Effector memory CD4-positive, alpha-beta T cell (primary cell): ENCODE measurements around the gene DDX39A.

ENCODE experiments used
- DNase-seq, 3 donors: peaks; one replicate each; pipeline ENCODE4 v3.0.0-alpha.2; 2020
- H3K27ac ChIP-seq: 2 replicates; pipeline ENCODE4 v1.7.0; 2013; ENCODE audit warnings: mild to moderate bottlenecking, low read length, moderate library complexity; ENCODE audit not compliant: insufficient read depth, poor library complexity, severe bottlenecking
- H3K27me3 ChIP-seq: replicated peaks from 2 replicates; pipeline ENCODE4 v1.7.0; 2013; ENCODE audit warnings: mild to moderate bottlenecking, low read length; ENCODE audit not compliant: insufficient read depth, control insufficient read depth, poor library complexity, severe bottlenecking
- H3K36me3 ChIP-seq: 2 replicates; pipeline ENCODE4 v1.7.0; 2013; ENCODE audit warnings: mild to moderate bottlenecking, low read length, moderate library complexity; ENCODE audit not compliant: control insufficient read depth, insufficient read depth
- H3K4me1 ChIP-seq: 2 replicates; pipeline ENCODE4 v1.7.0; 2013; ENCODE audit warnings: low read length, mild to moderate bottlenecking; ENCODE audit not compliant: control insufficient read depth, insufficient read depth, poor library complexity, severe bottlenecking
- H3K4me3 ChIP-seq: 2 replicates; pipeline ENCODE4 v1.7.0; 2013; ENCODE audit warnings: low read length, low read depth, mild to moderate bottlenecking; ENCODE audit not compliant: insufficient read depth, poor library complexity, severe bottlenecking
- H3K9me3 ChIP-seq: 2 replicates; pipeline ENCODE4 v1.7.0; 2013; ENCODE audit warnings: mild to moderate bottlenecking, low read length, moderate library complexity; ENCODE audit not compliant: control insufficient read depth

DDX39A gene

DNA sequence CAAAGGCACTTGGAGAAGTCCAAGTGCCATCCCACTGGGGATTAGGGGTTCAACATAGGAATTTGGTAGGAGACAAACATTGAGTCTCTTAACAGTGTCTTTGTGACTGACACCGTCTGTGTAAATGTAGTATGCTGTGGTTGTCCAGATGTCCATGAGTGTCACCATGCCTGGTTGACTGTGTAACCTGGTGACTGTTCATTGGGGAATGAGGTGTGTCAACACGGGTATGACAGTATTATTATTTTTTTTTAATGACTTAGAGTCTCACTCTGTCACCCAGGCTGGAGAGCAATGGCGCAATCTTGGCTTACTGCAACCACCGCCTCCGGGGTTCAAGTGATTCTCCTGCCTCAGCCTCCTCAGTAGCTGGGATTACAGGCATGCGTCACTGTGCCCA is 30.2 kb upstream of the DDX39A start:
- DNase-seq, result no peak
- H3K27me3 ChIP-seq, result no peaks in the 10 kb centered on the region
- no peak overlapping the region for H3K4me3 ChIP-seq
- peaks cover 81% of the 10 kb centered on the region for H3K36me3 ChIP-seq
- H3K4me1 ChIP-seq, result no peaks in the 10 kb centered on the region
- no peak overlapping the region for H3K27ac ChIP-seq
- no peaks in the 10 kb centered on the region for H3K9me3 ChIP-seq

DNA sequence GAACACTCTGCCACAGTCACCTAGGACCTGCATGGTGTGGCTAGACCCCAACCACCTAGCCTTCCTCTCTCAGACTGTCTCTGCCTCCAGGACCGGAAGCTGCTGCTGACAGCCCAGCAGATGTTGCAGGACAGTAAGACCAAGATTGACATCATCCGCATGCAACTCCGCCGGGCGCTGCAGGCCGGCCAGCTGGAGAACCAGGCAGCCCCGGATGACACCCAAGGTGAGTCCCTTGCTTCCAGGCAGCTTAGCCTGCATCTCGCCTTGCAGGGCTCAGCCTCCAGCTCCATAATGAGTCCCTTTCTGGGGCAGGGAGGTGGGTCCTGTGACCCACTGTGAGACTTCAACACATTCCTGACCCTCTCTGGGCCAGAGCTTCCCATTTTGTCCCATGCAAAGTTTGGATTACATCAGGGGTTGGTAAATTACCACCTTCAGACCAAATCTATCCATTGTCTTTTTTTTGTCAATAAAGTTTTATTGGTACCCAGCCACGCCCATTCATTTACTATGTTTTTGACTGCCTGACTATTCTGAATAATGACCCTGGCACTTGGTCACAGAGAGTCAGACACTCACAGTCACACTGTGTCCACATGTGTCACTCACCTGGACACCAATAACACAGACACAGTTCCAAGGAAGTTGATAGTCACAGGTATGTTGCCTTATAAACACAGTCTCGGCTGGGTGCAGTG is 27.3 kb upstream of the DDX39A start:
- no peak for DNase-seq
- H3K36me3 ChIP-seq, result peaks cover 87% of the 10 kb centered on the region

GRCh38 chr19:14443632-14444216 is 24.6 kb upstream of the DDX39A start:
- H3K4me1 ChIP-seq, result peaks cover 26% of the 10 kb centered on the region
- H3K4me3 ChIP-seq, result no peak overlapping the region
- H3K36me3 ChIP-seq, result peaks cover 62% of the 10 kb centered on the region
- no peak overlapping the region for H3K27ac ChIP-seq
- no peaks in the 10 kb centered on the region for H3K9me3 ChIP-seq
- no peaks in the 10 kb centered on the region for H3K27me3 ChIP-seq
- no peak for DNase-seq

More for the DNA sequence above, 27.3 kb upstream of the DDX39A start:
- no peak overlapping the region for H3K27ac ChIP-seq
- H3K4me1 ChIP-seq, result no peaks in the 10 kb centered on the region
- no peak overlapping the region for H3K4me3 ChIP-seq
- no peaks in the 10 kb centered on the region for H3K27me3 ChIP-seq
- H3K9me3 ChIP-seq, result no peaks in the 10 kb centered on the region

- Histone ChIP-seq H3K36me3 (peaks cover 55% of the 10 kb centered on the region), H3K9me3 (no peaks in the 10 kb centered on the region), H3K4me3 (no peak overlapping the region), H3K27me3 (no peaks in the 10 kb centered on the region), H3K4me1 (peaks cover 26% of the 10 kb centered on the region), H3K27ac (no peak overlapping the region)
- no peak for DNase-seq
Observed at GRCh38 chr19:14442891-14443631, 23.9 kb upstream of the DDX39A start.

GRCh38 chr19:14441041-14441938 is 22.1 kb upstream of the DDX39A start:
- H3K27me3 ChIP-seq, result no peaks in the 10 kb centered on the region
- H3K4me1 ChIP-seq, result peaks cover 26% of the 10 kb centered on the region
- DNase-seq, result no peak
- peak overlapping the region; percentile 53 for H3K4me3 ChIP-seq
- peaks cover 44% of the 10 kb centered on the region for H3K36me3 ChIP-seq
- H3K27ac ChIP-seq, result no peak overlapping the region
- H3K9me3 ChIP-seq, result no peaks in the 10 kb centered on the region

DNA sequence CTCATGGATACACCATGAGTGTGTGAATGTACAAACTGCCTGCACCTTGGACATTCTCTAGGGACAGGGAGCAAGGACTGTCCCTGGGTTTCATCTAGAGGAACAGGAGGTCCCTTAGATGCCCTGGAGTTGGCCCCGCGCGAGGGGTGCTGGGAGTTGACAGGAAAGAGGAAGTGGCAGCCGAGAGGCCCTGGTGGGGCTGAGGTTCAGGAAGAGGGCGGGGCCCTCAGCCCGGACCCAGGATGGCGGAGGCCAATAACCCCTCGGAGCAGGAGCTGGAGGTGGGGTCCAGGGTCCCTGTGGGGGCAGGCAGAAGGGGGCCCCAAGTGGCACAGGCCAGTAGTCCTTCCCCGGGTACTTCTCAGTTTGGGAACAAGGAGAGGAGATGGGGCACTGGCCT is 20.9 kb upstream of the DDX39A start:
- H3K9me3 ChIP-seq, result no peaks in the 10 kb centered on the region
- H3K4me3 ChIP-seq, result peak overlapping the region; percentile 53
- DNase-seq, result peak; percentile 54 to 68 (median 60)
- H3K27me3 ChIP-seq, result no peaks in the 10 kb centered on the region
- peaks cover 26% of the 10 kb centered on the region for H3K4me1 ChIP-seq
- H3K27ac ChIP-seq, result peak overlapping the region; percentile 74
- peaks cover 34% of the 10 kb centered on the region for H3K36me3 ChIP-seq

GRCh38 chr19:14439014-14439413 is 19.9 kb upstream of the DDX39A start:
- Histone ChIP-seq H3K9me3 (no peaks in the 10 kb centered on the region), H3K27me3 (no peaks in the 10 kb centered on the region), H3K4me1 (peaks cover 31% of the 10 kb centered on the region), H3K36me3 (peaks cover 27% of the 10 kb centered on the region), H3K27ac (no peak overlapping the region), H3K4me3 (no peak overlapping the region)
- no peak for DNase-seq

DNA sequence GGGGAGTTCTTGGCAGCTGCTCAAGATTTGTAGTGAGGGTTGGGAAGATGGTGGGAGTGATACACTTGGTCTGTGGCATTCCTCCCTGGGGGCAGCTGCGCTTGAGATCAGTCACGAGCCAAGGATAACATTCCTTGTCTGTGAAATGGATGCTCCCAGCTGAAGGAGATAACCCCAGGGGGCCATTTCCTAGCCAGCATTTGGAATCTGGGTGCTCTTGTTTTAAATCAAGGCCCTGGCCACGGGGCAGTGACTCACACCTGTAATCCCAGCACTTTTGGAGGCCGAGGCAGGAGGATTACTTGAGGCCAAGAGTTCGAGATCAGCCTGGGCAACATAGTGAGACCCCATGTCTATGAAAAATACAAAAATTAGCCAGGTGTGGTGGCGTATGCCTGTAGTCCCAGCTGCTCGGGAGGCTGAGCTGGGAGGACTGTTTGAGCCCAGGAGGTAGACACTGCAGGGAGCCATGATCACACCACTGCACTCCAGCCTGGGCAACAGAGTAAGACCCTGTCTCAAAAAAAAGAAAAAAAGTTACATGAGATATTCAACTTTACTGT is 18.5 kb upstream of the DDX39A start:
- Histone ChIP-seq H3K27ac (no peak overlapping the region), H3K36me3 (peaks cover 14% of the 10 kb centered on the region), H3K4me1 (peaks cover 31% of the 10 kb centered on the region), H3K9me3 (no peaks in the 10 kb centered on the region), H3K27me3 (no peaks in the 10 kb centered on the region), H3K4me3 (no peak overlapping the region)
- no peak for DNase-seq

DNA sequence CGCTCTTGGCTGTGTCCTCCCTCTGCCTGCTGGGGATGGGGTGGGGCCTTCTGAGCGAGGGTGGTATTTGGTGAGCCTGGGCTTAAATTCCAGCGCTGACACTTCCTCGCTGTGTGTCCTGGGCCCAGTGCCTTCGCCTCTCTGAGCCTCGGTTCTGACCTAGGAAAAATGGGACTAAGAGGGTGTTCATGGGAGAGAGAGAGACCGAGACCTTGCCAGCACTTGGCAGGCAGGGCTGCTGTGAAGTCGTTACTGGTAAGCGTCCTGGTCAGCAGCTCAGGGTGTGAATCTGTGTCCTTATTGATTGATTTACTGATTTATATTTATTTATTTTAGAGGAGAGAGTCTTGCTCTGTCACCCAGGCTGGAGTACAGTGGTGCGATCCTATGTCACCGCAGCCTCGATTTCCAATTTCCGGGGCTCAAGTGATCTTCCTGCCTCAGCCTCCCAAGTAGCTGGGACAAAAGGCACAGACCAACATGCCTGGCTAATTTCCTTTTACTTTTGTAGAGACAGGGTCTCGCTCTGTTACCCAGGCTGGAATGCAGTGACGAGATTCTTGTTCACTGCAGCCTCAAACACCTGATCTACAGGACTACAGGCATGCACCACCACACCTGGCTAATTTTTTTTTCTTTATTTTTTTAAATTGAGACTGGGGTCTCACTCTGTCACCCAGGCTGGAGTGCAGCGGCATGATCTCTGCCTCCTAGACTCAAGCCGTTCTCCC is 16.3 kb upstream of the DDX39A start:
- Histone ChIP-seq H3K27me3 (no peaks in the 10 kb centered on the region), H3K9me3 (no peaks in the 10 kb centered on the region), H3K36me3 (peaks cover 3% of the 10 kb centered on the region), H3K27ac (peak overlapping the region; percentile 21), H3K4me3 (no peak overlapping the region), H3K4me1 (peaks cover 25% of the 10 kb centered on the region)
- DNase-seq, result no peak
